Measurements from ENCODE around the gene CCNA2.
A peak's percentile ranks its signal among the peaks of the same experiment; 100 is the strongest.

The CCNA2 gene

GRCh38 chr4:121796283-121796682 lies 27.4 kb downstream of the CCNA2 start:
- H3K4me1 Mint-ChIP-seq: peaks cover 32% of the 10 kb centered on the region
- H3K27ac Mint-ChIP-seq: peak overlapping the region in 2 of 3 experiments; percentile 34 to 67
- no peaks in the 10 kb centered on the region for H3K9me3 Mint-ChIP-seq
- no peak for TF ChIP-seq CTCF (IDR thresholded peaks at IDR 0.05; ENCODE audit: unreplicated experiment in 3 of 3)
- H3K27me3 Mint-ChIP-seq (ENCODE audit: low read depth): no peaks in the 10 kb centered on the region
- no peaks in the 10 kb centered on the region for H3K36me3 Mint-ChIP-seq (ENCODE audit: low read depth)
- no peak overlapping the region for H3K4me3 Mint-ChIP-seq

- H3K4me3 Mint-ChIP-seq: no peak overlapping the region
- no peak for TF ChIP-seq CTCF (IDR thresholded peaks at IDR 0.05; ENCODE audit: unreplicated experiment in 3 of 3)
- peaks cover 36% of the 10 kb centered on the region for H3K4me1 Mint-ChIP-seq
- H3K36me3 Mint-ChIP-seq (ENCODE audit: low read depth): no peaks in the 10 kb centered on the region
- no peaks in the 10 kb centered on the region for H3K9me3 Mint-ChIP-seq
- H3K27ac Mint-ChIP-seq: peak overlapping the region in 2 of 3 experiments; percentile 34 to 83
- no peaks in the 10 kb centered on the region for H3K27me3 Mint-ChIP-seq (ENCODE audit: low read depth)
These were observed 29.0 kb downstream of the CCNA2 start for GRCh38 chr4:121794505-121795188.

DNA sequence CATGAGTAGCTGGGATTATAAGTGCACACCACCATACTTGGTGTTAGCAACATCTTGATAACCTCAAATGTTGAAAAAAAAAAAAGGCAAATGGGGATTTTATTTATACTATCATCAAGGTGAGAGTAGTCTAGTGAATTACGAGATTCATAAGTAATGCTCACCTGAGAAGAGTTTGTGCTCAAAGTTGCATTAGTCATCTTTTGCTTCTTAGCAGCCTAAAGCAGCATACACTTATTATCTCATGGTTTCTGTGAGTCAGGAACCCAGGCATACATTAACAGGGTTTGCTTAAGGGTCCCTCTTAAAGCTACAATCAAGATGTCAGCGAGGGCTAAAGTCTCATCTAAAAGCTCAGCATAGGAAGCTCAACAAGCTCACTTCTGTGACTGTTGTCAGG lies 30.7 kb downstream of the CCNA2 start:
- Mint-ChIP-seq H3K4me3 (no peak overlapping the region), H3K27ac (no peak overlapping the region), H3K9me3 (no peaks in the 10 kb centered on the region), H3K27me3 (ENCODE audit: low read depth) (no peaks in the 10 kb centered on the region), H3K36me3 (ENCODE audit: low read depth) (no peaks in the 10 kb centered on the region), H3K4me1 (peaks cover 50% of the 10 kb centered on the region)
- TF ChIP-seq CTCF (IDR thresholded peaks at IDR 0.05; ENCODE audit: unreplicated experiment in 3 of 3): no peak

GRCh38 chr4:121791481-121791880 lies 32.2 kb downstream of the CCNA2 start:
- Mint-ChIP-seq H3K4me3 (no peak overlapping the region), H3K9me3 (no peaks in the 10 kb centered on the region), H3K36me3 (ENCODE audit: low read depth) (no peaks in the 10 kb centered on the region), H3K27ac (no peak overlapping the region), H3K27me3 (ENCODE audit: low read depth) (no peaks in the 10 kb centered on the region), H3K4me1 (peaks cover 56% of the 10 kb centered on the region)
- no peak for TF ChIP-seq CTCF (IDR thresholded peaks at IDR 0.05; ENCODE audit: unreplicated experiment in 3 of 3)

DNA sequence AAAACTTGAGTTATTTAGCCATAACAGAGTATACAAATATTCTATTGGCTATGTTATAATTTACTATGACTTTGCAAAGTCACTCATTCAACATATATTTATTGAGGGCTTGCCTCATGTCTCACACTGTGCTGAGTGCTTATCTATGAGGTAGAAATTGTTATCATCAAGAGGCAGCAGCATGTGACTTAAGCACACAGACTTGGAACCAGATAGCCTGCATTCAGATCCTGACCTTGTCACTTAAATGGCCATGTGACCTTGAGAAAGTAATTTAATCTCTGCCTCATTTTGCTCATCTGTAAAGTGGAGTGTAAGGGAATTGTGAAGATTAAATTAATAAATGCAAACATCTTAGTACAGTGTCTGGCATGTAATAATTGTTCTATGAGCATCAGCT lies 32.7 kb downstream of the CCNA2 start:
- no peaks in the 10 kb centered on the region for H3K27me3 Mint-ChIP-seq (ENCODE audit: low read depth)
- H3K4me3 Mint-ChIP-seq: no peak overlapping the region
- peak overlapping the region in 1 of 3 experiments; percentile 93 for H3K27ac Mint-ChIP-seq
- no peaks in the 10 kb centered on the region for H3K9me3 Mint-ChIP-seq
- TF ChIP-seq CTCF (IDR thresholded peaks at IDR 0.05; ENCODE audit: unreplicated experiment in 3 of 3): no peak
- no peaks in the 10 kb centered on the region for H3K36me3 Mint-ChIP-seq (ENCODE audit: low read depth)
- H3K4me1 Mint-ChIP-seq: peaks cover 51% of the 10 kb centered on the region
